GM21786 (cell line): ENCODE measurements around the gene CTBP1.
"Not testable (repeated sequence)": the region's sequence is repeated elsewhere in the genome, so short reads cannot be mapped to it uniquely, and the experiment has no call there.

ENCODE experiments used
- ATAC-seq: cut with Tn5 transposase; IDR thresholded peaks from one replicate; pipeline ENCODE4 v1.9.1; 2021; ENCODE audit not compliant: unreplicated experiment

CTBP1 gene

GRCh38 chr4:1239141-1239949 lies 9.6 kb downstream of the CTBP1 start:
- ATAC-seq: no peak

GRCh38 chr4:1238676-1239000 lies 10.3 kb downstream of the CTBP1 start:
- ATAC-seq: no peak

GRCh38 chr4:1237981-1238675 lies 10.8 kb downstream of the CTBP1 start:
- ATAC-seq: no peak

- ATAC-seq: not testable (repeated sequence)
Measured at GRCh38 chr4:1237261-1237660, 11.7 kb downstream of the CTBP1 start.

- not testable (repeated sequence) for ATAC-seq
Measured at GRCh38 chr4:1236836-1237235, 12.1 kb downstream of the CTBP1 start.

GRCh38 chr4:1236103-1236641 lies 12.8 kb downstream of the CTBP1 start:
- no peak for ATAC-seq

GRCh38 chr4:1235381-1236102 lies 13.4 kb downstream of the CTBP1 start:
- no peak for ATAC-seq

GRCh38 chr4:1234811-1235292 lies 14.1 kb downstream of the CTBP1 start:
- no peak for ATAC-seq

- ATAC-seq: no peak
Measured at GRCh38 chr4:1234309-1234695, 14.6 kb downstream of the CTBP1 start.

- no peak for ATAC-seq
Measured at GRCh38 chr4:1233641-1234308, 15.2 kb downstream of the CTBP1 start.

- ATAC-seq: no peak
Measured at GRCh38 chr4:1232661-1233621, 16.0 kb downstream of the CTBP1 start.

- ATAC-seq: no peak
Measured at GRCh38 chr4:1231637-1232360, 17.1 kb downstream of the CTBP1 start.

GRCh38 chr4:1230971-1231636 lies 17.8 kb downstream of the CTBP1 start:
- ATAC-seq: no peak

- ATAC-seq: no peak
Measured at GRCh38 chr4:1230316-1230715, 18.6 kb downstream of the CTBP1 start.

- ATAC-seq: no peak
Measured at GRCh38 chr4:1229117-1229849, 19.6 kb downstream of the CTBP1 start.

- no peak for ATAC-seq
Measured at GRCh38 chr4:1227816-1228215, 21.1 kb downstream of the CTBP1 start.

GRCh38 chr4:1226598-1226997 lies 22.3 kb downstream of the CTBP1 start:
- no peak for ATAC-seq

- ATAC-seq: no peak
Measured at GRCh38 chr4:1226144-1226481, 22.8 kb downstream of the CTBP1 start.
